Dermis microvascular lymphatic vessel endothelial cell (primary cell): ENCODE results near the gene IQGAP1. TPM values are rescaled to one million over a fixed set of nuclear protein-coding genes. Genes with fewer than 3 reads are reported as not detected.
"Not testable (repeated sequence)": the region's sequence is repeated elsewhere in the genome, so short reads cannot be mapped to it uniquely, and the experiment has no call there.

Source experiments
- DNase-seq, 2 donors: peaks; one replicate each; pipeline versions ENCODE4 v3.0.0 to v3.0.0-alpha.2; 2010; ENCODE audit warnings: low read depth in 2 of 2
- total RNA-seq: library from RNA; depleted of rRNA; stranded (reverse); fragments of >200 nt; gene quantifications from 2 replicates; pipeline ENCODE4 v1.2.1, GENCODE V29; 2014

The IQGAP1 gene
- total RNA-seq, 1 donor from 2014 or later: 145 TPM

GRCh38 chr15:90481023-90481422 is 93.0 kb downstream of the IQGAP1 start:
- no peak for DNase-seq

GRCh38 chr15:90482124-90483011 is 94.3 kb downstream of the IQGAP1 start:
- peak; percentile 55 to 69 for DNase-seq

DNA sequence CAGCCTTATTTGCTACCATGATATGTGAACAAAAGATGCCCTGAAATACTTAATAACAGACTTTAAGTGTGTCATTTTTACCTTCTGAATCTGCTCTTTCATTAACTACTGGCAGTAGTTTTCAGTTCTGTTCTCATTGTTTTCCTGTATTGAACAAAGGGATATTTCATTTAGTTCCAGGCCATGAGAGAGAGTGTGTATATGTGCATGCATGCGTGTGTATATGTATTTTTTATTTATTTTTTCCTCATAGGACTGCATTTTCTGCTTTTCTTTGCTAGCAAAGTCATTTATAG is 94.9 kb downstream of the IQGAP1 start:
- no peak for DNase-seq

GRCh38 chr15:90483637-90484036 is 95.6 kb downstream of the IQGAP1 start:
- no peak for DNase-seq

DNA sequence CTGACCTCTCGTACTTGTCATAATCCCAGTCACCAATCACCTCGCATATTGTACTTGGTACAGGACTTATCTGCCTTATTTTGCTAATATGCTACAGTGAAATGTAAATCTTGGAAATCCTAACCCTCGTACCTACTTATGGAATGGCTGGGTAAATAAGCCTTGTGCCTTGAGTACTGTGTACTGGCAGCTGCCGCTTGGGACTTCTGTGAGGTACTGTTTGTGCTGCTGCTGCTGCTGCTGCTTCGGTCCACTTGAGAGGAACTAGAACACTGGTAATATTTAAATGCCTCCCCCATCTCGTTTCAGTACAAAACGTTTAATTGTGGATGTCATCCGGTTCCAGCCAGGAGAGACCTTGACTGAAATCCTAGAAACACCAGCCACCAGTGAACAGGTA is 99.1 kb downstream of the IQGAP1 start:
- DNase-seq: no peak

- DNase-seq: no peak
Observed at GRCh38 chr15:90489514-90489913, 101.5 kb downstream of the IQGAP1 start.

GRCh38 chr15:90489944-90490343 is 101.9 kb downstream of the IQGAP1 start:
- DNase-seq: no peak

GRCh38 chr15:90493647-90494046 is 105.6 kb downstream of the IQGAP1 start:
- no peak for DNase-seq

DNA sequence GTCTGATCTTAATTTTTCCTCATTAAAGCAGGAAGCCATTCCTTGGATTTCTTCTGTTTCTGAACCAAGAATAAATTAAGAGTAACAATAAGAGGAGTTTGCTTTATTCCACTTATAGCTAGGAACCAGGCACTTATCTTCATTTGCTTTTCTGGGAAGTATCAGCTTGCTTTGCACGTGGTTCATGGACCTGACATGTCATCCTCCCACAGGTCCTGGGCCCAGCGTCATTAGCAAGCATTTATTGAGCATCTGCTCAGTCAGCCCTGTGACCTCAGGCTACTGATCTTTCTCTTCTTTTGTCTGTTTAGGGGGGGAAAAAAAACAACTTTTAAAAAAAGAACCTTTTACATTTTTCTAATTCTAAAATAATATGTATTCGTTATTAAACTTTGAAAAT is 107.0 kb downstream of the IQGAP1 start:
- no peak for DNase-seq

GRCh38 chr15:90496791-90497190 is 108.7 kb downstream of the IQGAP1 start:
- no peak for DNase-seq

DNA sequence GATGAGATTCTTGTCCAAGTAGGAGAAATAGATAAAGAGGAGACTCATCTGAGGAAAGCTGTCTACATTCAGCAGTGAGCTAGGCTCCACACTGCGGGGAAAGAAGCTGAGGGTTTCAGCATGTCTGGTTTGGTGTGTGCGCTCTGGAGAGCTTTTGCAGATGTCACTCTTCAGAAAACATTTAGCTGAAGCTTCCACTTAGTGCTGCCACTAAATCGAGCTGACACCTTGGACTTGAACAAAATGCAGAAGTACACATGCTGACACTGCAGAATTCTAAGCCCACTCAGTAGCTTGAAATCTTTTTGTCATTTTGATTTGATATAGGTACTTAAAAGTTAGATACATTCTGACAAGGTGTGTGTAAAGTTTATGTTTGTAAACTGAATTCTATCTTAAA is 109.3 kb downstream of the IQGAP1 start:
- DNase-seq: no peak

GRCh38 chr15:90497912-90498311 is 109.9 kb downstream of the IQGAP1 start:
- DNase-seq: no peak

- DNase-seq: no peak
Observed at GRCh38 chr15:90500171-90500570, 112.1 kb downstream of the IQGAP1 start.

GRCh38 chr15:90501898-90502297 is 113.9 kb downstream of the IQGAP1 start:
- DNase-seq: no peak

DNA sequence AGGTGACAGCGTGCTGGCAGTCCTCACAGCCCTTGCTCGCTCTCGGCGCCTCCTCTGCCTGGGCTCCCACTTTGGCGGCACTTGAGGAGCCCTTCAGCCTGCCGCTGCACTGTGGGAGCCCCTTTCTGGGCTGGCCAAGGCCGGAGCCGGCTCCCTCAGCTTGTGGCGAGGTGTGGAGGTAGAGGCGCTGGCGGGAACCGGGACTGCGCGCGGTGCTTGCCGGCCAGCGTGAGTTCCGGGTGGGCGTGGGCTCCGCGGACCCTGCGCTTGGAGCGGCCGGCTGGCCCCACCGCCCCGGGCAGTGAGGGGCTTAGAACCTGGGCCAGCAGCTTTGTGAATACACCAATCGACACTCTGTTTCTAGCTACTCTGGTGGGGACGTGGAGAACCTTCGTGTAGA is 122.7 kb downstream of the IQGAP1 start:
- DNase-seq: not testable (repeated sequence)

DNA sequence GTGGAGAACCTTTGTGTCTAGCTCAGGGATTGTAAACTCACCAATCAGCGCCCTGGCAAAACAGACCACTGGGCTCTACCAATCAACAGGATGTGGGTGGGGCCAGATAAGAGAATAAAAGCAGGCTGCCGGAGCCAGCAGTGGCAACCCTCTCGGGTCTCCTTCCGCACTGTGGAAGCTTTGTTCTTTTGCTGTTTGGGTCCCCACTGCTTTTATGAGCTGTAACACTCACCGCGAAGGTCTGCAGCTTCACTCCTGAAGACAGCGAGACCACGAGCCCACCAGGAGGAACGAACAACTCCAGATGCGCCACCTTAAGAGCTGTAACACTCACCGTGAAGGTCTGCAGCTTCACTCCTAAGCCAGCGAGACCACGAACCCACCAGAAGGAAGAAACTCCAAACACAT is 123.2 kb downstream of the IQGAP1 start:
- not testable (repeated sequence) for DNase-seq

DNA sequence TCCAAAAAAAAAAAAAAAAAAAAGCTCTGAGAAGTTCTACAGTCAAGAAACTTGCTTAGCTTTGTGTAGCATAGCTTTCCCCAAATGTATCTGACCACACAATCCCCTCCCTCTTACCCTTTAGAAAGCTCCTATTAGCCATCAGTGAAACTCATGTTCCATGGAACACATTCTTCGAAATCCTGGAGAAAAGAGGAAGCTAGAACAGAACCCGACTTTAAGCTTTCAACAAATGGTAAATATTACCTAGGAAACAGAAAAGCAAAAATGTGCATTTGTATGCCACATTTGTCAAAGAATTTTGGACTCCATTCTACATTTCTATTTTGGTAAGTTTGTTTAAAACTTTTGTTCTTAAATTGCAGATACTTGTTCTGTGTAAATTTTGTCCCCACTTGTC is 124.2 kb downstream of the IQGAP1 start:
- no peak for DNase-seq

DNA sequence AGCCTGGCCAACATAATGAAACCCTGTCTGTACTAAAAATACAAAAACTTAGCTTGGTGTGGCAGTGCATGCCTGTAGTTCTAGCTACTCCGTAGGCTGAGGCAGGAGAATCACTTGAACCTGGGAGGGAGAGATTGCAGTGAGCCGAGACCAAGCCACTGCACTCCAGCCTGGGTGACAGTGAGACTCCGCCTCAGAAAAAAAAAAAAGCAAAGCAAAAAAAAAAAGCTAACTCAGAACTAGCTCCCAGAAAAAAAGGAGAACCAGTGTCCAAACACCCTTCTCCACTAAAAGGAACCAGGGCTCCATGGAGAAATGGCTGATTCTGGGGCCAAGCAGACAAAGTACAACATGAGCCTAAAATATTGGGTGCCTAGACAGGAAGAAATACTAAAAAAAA is 124.9 kb downstream of the IQGAP1 start:
- no peak for DNase-seq

GRCh38 chr15:90513448-90513847 is 125.4 kb downstream of the IQGAP1 start:
- DNase-seq: no peak

DNA sequence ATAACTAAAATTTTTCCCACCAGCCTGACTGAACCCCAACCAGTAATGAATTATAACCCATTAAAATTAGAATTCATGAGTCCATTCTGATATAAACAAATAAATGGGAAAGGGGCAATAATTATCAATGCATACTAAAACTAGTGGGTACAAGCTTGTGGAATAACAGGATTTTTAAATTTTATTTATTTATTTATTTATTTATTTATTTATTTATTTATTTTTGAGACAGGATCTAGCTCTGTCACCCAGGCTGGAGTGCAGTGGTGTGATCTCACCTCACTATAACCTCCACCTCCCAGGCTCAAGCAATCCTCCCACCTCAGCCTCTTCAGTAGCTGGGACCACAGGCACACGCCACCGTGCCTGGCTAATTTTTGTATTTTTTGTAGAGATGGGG is 125.9 kb downstream of the IQGAP1 start:
- DNase-seq: not testable (repeated sequence)

DNA sequence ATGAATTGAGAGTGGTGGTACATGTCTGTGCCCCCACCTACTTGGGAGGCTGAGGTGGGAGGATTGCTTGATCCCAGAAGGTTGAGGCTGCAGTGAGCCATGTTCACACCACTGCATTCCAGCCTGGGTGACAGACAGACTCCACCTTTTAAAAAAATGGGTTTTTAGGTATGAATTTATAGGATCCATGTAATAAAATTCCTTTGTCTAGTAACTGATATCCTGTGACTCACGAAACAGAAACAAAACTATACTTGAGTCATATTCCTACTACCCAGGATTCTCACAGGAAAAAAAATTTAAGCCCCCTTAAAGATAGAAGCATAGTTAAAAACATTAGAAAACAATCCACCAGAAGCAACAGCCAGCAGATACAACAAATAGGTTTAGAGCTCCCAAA is 131.6 kb downstream of the IQGAP1 start:
- DNase-seq: peak in 1 of 2 donors; percentile 61

DNA sequence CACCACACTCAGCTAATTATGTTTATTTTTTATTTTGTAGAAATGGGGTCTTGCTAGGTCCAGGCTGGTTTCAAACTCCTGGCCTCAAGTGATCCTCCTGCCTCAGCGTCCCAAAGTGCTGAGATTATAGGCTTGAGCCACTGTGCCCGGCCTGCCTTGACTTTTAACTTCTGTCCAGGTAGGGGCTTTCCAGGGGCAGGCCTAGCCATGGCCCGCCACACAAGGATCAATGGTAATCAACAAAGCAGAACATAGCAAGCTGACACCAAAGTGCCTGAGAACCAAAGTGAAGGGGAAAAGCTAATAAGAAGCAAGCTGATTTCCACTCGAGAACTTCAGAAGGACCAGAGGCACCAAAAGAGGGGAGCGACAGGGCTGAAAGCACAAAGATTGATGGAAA is 132.3 kb downstream of the IQGAP1 start:
- DNase-seq: no peak

DNA sequence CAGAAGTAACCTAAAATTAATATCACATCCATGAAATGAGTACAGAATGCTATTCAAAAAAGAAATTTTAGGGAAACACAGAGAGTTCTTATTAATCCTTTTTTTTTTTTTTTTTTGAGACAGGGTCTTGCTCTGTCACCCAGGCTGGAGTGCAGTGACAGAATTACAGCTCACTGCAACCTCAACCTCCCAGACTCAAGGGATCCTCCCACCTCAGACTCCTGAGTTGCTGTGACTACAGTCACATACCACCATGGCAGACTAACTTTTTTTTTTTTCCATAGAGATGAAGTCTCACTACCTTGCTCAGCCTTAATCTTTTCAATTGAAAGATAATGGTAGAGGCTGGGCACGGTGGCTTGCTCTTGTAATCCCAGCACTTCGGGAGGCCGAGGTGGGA is 135.3 kb downstream of the IQGAP1 start:
- no peak for DNase-seq
